A549 (cell line): Measurements from ENCODE around the gene ARL6IP5.

ENCODE experiments used
- BHLHE40 ChIP-seq: IDR thresholded peaks from 2 replicates; pipeline ENCODE4 v1.6.1; 2012; ENCODE audit warnings: low read depth, low read length, inconsistent platforms
- CBX2 ChIP-seq: fragments of 200-600 bp; sonication (generic); IDR thresholded peaks from 2 replicates; pipeline ENCODE4 v1.6.1; 2016; ENCODE audit warnings: low read depth, mild to moderate bottlenecking, borderline replicate concordance
- CTCF ChIP-seq: fragments of >200 bp; sonication (Bioruptor Twin); formaldehyde crosslinking; IDR thresholded peaks from 3 replicates; pipeline ENCODE4 v1.5.1; 2016
- HOXA7 ChIP-seq: fragments of 250-450 bp; sonication (Bioruptor Pico); IDR thresholded peaks from 2 replicates; pipeline ENCODE4 v1.5.0; 2020; ENCODE audit warnings: mild to moderate bottlenecking, moderate library complexity
- MAFK ChIP-seq: fragments of 450-650 bp; IDR thresholded peaks from 2 replicates; pipeline ENCODE4 v1.6.1; 2014; ENCODE audit not compliant: partially characterized antibody
- MYC ChIP-seq: IDR thresholded peaks from 2 replicates; pipeline ENCODE4 v1.6.1; 2012; ENCODE audit warnings: mild to moderate bottlenecking, inconsistent platforms, low read length, improper control_type of control experiment, borderline replicate concordance
- POLR2A ChIP-seq: IDR thresholded peaks from 2 replicates; pipeline ENCODE4 v1.6.1; 2012; ENCODE audit warnings: mild to moderate bottlenecking, low read length
- RCOR1 ChIP-seq: fragments of 150-350 bp; IDR thresholded peaks from 2 replicates; pipeline ENCODE4 v1.6.1; 2014; ENCODE audit warnings: antibody characterized with exemption, low read length, low read depth
- RNF2 ChIP-seq: fragments of 200-600 bp; sonication (generic); IDR thresholded peaks from 2 replicates; pipeline ENCODE4 v1.6.1; 2016; ENCODE audit warnings: low read depth, mild to moderate bottlenecking, antibody characterized with exemption, moderate library complexity, borderline replicate concordance
- USF2 ChIP-seq: fragments of 450-650 bp; IDR thresholded peaks from 2 replicates; pipeline ENCODE4 v1.6.1; 2014; ENCODE audit warnings: antibody characterized with exemption
- TF ChIP-seq, protein P1 (sequence below): IDR thresholded peaks from 2 replicates; pipeline ENCODE4 v1.6.1; 2012

GRCh38 chr3:69110941-69111546 lies 26.3 kb downstream of the ARL6IP5 start:
- TF ChIP-seq MYC (no peak), CTCF (no peak), RCOR1 (no peak), POLR2A (no peak), HOXA7 (no peak), CBX2 (no peak), MAFK (no peak), USF2 (no peak), BHLHE40 (no peak), RNF2 (no peak)
- TF ChIP-seq, protein P1, sequence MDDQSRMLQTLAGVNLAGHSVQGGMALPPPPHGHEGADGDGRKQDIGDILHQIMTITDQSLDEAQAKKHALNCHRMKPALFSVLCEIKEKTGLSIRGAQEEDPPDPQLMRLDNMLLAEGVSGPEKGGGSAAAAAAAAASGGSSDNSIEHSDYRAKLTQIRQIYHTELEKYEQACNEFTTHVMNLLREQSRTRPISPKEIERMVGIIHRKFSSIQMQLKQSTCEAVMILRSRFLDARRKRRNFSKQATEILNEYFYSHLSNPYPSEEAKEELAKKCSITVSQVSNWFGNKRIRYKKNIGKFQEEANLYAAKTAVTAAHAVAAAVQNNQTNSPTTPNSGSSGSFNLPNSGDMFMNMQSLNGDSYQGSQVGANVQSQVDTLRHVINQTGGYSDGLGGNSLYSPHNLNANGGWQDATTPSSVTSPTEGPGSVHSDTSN = no peak
